DMS79 treated with DMSO at 0.1 percent for 48 hours (cell line): ENCODE data around the gene SMURF1.
"Not testable (repeated sequence)": the region's sequence is repeated elsewhere in the genome, so short reads cannot be mapped to it uniquely, and the experiment has no call there.

Experiments used
- DNase-seq: peaks from one replicate; lab custom pipeline; 2025; lab: John Stamatoyannopoulos, UW

The SMURF1 gene

GRCh38 chr7:99121496-99122021 is 22.3 kb downstream of the SMURF1 start:
- no peak for DNase-seq

DNA sequence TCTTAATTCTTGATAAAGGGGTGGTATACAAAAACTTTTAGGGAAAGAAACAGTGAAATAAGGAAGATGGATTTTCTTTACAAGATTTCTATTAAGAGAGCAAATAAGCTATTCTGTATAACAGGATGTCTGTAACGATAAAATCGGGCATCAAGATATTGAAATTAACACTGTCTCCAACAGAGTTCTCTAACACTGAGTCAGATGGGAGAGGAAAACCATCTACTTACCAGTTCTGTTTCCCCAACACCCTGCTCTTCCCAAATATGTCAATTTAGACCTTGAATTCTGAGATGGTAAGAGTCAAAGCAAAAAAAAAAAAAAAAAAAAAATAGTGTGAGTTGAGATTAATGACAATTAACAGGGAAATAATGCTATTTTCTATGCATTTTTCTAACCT is 23.0 kb downstream of the SMURF1 start:
- no peak for DNase-seq

- no peak for DNase-seq
These were observed 23.4 kb downstream of the SMURF1 start for GRCh38 chr7:99120501-99120900.

GRCh38 chr7:99118077-99118476 is 25.8 kb downstream of the SMURF1 start:
- no peak for DNase-seq

DNA sequence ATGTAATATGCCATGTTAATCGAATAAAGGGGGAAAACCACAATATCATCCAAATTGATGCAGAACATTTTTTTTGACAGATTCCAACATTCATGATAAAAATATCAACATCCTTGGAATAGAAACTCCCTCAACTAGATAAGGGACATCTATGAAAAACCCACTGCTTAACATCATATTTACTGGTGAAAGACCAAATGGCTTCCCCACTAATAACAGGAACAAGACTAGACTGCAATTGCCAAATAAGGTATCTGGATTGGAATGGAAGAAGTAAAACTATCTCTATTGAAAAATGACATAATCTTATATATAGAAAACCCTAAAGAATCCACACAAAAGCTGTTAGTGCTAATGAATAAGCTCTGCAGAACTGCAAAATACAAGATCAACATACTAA is 27.8 kb downstream of the SMURF1 start:
- no peak for DNase-seq

- DNase-seq: no peak
These were observed 28.5 kb downstream of the SMURF1 start for GRCh38 chr7:99115379-99115778.

- no peak for DNase-seq
These were observed 30.9 kb downstream of the SMURF1 start for GRCh38 chr7:99112979-99113378.

- no peak for DNase-seq
These were observed 31.8 kb downstream of the SMURF1 start for GRCh38 chr7:99112097-99112496.

GRCh38 chr7:99111591-99111990 is 32.3 kb downstream of the SMURF1 start:
- DNase-seq: no peak

GRCh38 chr7:99109108-99110051 is 34.5 kb downstream of the SMURF1 start:
- DNase-seq: no peak

DNA sequence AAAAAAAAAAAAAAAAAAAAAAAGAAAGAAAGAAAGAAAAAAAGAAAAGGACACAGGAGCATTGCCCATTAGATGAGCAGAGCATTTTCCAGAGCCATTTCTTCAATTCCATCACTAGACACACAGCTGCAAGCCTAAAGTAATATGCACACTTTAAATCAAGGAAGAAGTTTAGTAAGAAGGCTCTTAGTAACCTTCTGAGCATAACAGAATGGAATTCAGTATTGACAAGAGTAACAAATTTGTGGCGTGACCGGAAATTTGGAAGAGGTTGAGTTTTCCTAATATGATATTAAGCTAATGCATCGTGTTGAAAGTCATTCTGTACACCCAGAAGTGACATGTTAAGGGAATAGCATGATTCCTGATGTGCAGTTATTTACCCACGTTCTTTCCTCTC is 35.3 kb downstream of the SMURF1 start:
- no peak for DNase-seq

DNA sequence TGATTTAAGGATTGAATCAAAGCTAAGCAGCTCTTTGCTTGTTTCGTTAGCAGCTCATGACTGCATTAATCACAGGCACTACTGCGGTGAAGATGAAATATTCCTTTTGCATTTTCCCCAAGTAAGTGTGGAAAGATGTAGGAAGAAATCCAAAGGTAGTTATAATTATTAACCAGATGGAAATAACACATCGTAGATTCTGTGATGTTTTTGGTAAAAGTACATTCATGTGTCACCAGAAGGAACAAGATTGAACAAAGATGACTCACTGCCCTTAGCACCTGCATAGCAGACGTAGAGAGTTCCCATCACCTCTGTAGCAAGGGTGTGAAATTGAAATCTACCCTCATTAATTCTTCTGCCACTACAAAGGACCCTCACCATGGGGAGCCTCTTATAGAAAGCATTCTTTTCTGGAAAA is 37.1 kb downstream of the SMURF1 start:
- DNase-seq: no peak

DNA sequence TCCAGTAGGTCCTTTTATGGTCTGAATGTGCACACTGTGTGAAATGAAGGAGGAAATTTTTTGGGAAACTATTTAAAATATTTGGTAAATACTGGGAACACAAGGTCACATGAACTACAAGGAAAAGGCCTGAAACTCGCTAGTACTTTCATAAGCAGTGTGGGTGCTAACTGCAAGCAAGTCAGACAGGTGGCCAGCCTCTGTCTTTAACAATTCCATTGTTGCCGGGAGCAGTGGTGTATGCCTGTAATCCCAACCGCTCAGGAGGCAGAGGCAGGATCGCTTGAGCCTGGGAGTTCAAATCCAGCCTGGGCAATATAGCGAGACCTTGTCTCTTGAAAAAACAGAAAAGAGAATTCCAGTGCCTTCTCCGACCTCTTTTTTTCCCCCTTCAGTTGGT is 37.5 kb downstream of the SMURF1 start:
- no peak for DNase-seq

- DNase-seq: no peak
These were observed 38.2 kb downstream of the SMURF1 start for GRCh38 chr7:99105756-99106155.

DNA sequence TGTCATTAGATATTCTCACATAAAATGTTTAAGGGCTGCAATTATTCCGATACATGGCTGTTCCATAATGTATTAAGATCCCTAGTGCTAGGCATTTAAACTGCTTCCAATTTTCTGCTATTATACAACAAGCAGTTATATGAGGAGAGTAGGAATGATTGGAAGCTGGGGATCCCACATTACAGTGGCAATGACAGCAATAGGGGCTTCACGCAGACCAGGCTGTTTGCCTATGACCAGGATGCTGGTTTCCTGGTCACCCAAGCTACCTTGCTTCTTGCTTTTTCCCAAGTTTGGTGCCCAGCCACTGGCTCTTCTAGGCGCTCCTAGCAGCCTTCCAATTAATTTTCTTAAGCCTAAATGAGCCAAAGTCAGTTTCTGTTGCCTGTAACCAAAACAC is 39.3 kb downstream of the SMURF1 start:
- no peak for DNase-seq

GRCh38 chr7:99103836-99104235 is 40.1 kb downstream of the SMURF1 start:
- DNase-seq: not testable (repeated sequence)

DNA sequence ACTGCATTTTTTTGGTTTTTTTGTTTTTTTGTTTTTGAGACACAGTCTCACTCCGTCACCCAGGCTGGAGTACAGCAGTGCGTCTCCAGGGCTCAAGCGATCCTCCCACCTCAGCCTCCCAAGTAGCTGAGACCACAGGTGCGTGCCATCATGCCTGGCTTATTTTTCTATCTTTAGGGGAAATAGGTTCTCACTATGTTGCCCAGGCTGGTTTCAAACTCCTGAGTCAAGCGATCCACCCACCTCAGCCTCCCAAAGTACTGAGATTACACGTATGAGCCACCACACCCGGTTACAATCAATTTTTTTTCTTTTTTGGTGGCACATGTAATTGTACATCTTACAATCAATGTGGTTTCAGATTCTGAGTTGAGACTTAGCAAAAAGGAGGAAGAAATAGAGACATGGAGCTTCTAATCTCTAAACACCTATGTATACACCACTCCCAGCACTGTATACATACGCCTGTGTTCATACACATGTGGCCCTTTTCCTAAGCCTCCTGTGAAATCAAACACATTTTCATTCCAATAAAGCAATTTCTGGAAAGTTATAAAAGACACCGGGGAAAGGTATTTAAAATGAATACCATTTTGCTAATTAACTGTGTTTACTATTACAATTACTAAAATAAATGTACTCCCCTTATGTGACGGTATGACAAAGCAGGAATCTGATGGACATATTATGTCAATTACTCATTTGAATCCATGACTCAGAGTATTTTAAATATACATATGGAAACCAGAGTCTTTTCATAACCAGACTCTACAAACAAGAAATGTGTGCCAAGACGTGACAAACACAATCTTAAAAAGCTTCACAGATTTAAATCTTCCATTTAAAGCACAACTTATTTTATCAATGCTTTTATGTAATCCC is 40.9 kb downstream of the SMURF1 start:
- DNase-seq: no peak

DNA sequence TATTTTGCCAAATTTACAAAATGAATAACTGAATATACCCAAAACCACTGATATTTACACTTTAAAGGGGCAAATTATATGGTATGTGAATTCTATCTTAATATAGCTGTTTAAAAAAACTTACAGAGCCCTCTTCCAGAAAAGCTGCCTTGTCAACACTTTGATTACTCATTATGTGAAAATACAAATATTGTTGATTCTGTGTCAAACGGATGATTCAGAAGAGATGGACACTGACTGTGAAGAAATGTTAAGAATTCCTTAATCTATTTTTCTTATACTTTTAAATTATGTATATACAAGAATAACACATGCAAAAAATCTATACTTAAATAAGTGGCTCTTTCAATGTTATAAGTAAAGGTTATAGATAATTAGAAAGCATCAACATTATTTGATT is 41.5 kb downstream of the SMURF1 start:
- DNase-seq: no peak

GRCh38 chr7:99101516-99101915 is 42.4 kb downstream of the SMURF1 start:
- not testable (repeated sequence) for DNase-seq

DNA sequence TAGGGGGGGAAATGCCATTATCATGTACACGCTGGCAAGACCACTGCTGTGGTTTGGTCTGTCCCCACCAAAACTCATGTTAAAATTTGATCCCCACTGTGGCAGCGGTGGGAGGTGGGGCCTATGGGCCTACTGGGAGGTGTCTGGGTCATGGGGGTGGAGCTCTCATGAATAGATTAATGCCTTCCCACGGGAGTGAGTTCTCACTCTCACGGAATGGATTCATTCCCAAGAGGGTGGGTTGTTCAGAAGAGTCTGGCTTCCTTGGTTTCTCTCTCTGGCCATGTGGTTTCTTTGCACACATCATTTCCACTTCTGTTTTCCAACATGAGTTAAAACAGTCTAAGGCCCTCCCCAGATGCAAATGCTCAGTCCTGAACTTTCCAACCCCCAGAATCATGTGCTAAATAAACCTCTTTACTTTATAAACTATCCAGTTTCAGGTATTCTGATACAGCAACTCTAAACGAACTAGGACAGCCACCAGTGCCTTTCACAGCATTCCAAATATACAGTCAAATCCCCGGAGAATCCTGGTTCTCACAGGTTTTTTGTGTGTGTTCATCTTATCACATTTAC is 44.3 kb downstream of the SMURF1 start:
- no peak for DNase-seq

DNA sequence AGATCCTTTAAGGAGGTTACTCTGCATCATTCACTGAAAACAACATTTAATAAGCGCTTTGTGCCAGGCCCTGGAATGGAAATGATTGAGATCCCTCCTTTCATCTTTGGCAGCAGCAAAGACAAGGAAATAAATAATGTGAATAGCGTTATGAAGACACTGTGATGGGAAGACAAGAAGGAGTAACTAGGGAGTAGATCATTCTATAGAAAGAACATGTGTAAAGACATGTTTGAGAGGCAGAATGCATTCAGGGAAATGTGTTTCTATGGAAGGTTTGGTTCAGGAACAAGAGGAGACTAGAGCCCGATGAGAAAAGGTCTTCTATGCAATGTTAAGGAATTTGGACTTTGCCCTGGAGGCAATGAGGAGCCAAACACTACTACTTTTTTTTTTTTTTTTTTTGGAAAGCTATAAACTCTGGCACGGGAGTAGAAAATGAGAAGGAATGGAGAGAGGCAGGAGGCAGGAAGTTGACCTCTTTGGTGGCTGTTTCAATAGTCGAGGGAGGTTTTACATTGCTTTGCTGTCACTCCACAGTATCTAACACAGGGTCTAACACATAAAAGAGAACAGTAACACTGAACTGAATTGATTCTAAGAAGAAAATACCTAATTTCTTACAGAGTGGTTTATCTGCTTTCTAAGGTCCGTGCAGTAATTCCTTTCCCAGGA is 44.9 kb downstream of the SMURF1 start:
- DNase-seq: no peak
